Upper lobe of left lung (tissue), 6 donors: Measurements from ENCODE around the gene BCL2L14. TPM values are rescaled to one million over a fixed set of nuclear protein-coding genes. Genes with fewer than 3 reads are reported as not detected.

ENCODE experiments used
- ATAC-seq, 2 donors: fragments of 200-7000 bp; cut with Tn5 transposase; one replicate each; pipeline ENCODE4 v1.9.1; 2022; ENCODE audit warnings: mild to moderate bottlenecking in 2 of 2, moderate library complexity in 2 of 2; ENCODE audit not compliant: low FRiP score in 2 of 2
- DNase-seq, 2 donors: peaks; one replicate each; pipeline ENCODE4 v3.0.0-alpha.2; 2019 to 2020
- H3K27ac ChIP-seq, 4 donors: fragments of 200-600 bp; sonication (generic); one replicate each; pipeline ENCODE4 v1.5.1; 2016 to 2019
- H3K27me3 ChIP-seq, 4 donors: fragments of 200-600 bp; sonication (generic); one replicate each; pipeline ENCODE4 v1.5.1; 2017 to 2019
- H3K36me3 ChIP-seq, 4 donors: fragments of 200-600 bp; sonication (generic); one replicate each; pipeline ENCODE4 v1.5.1; 2016 to 2019
- H3K4me1 ChIP-seq, 4 donors: fragments of 200-600 bp; sonication (generic); one replicate each; pipeline ENCODE4 v1.5.1; 2018 to 2019
- H3K4me3 ChIP-seq, 4 donors: fragments of 200-600 bp; sonication (generic); one replicate each; pipeline ENCODE4 v1.5.1; 2017 to 2019; ENCODE audit warnings: mild to moderate bottlenecking in 2 of 4, moderate library complexity in 1 of 4
- H3K9me3 ChIP-seq, 4 donors: fragments of 200-600 bp; sonication (generic); one replicate each; pipeline ENCODE4 v1.5.1; 2018 to 2019
- EP300 ChIP-seq, 4 donors: sonication (generic); formaldehyde crosslinking; IDR thresholded peaks; one replicate each; pipeline ENCODE4 v1.5.1; 2017; ENCODE audit warnings: antibody characterized with exemption in 4 of 4, control low read depth in 2 of 4
- POLR2A ChIP-seq, 4 donors: fragments of 450-650 bp; IDR thresholded peaks; one replicate each; pipeline ENCODE4 v1.5.1; 2016 to 2017; ENCODE audit warnings: antibody characterized with exemption in 4 of 4, mild to moderate bottlenecking in 2 of 4
- POLR2AphosphoS5 ChIP-seq, 2 donors: sonication (generic); formaldehyde crosslinking; IDR thresholded peaks; one replicate each; pipeline ENCODE4 v1.5.1; 2017; ENCODE audit warnings: antibody characterized with exemption in 2 of 2
- WGBS, 2 donors: methylation state at CpG; one replicate each; pipeline ENCODE4 v1.1.5; 2017 to 2018; 5-methylcytosine and 5-hydroxymethylcytosine counted together
- total RNA-seq, 6 donors: library from RNA; depleted of rRNA in 4 of 6; stranded (reverse); fragments of >200 nt in 4 of 6; gene quantifications; one replicate each; pipeline versions ENCODE4 v1.1.0 to v1.2.1, GENCODE V29; 2016 to 2021
- TF ChIP-seq, protein P1 (sequence below), 6 experiments: fragments of 450-650 bp in 4 of 6; fragments of 200-600 bp in 2 of 6; sonication (generic) in 2 of 6; IDR thresholded peaks; one replicate each; pipeline ENCODE4 v1.5.1; 2016 to 2019; ENCODE audit warnings: antibody characterized with exemption in 6 of 6
- donor health status: DM: no; HTN: no; CAD: no; lungs with moderate emphysema.
- donor health status: DM: no; HTN: yes; CAD: no; lungs with severe emphysema.

Gene BCL2L14
- total RNA-seq, 6 donors from 2014 or later, result 0.57 to 4.6 (median 1.8) TPM; not detected in 1

DNA sequence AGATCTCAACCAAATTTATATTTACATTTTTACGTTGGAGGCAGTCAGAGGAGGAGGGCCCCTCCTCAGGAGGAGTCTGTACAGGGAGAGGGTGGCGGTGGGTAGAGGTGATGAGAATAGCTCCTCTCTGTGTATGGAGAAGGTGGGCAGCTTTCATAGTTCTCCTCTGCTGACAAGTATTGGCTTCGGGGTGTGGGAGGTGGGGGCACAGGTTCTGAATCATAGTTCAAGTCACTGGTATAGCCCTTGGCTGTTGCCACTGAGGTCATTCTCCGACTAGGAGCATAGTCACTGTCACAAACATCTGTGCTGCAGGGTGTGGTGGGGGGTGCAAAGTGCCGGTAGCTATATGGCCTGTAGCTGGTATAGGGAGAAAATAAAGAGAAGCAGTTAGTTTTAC, 50.3 kb downstream of the BCL2L14 start:
- no peak for DNase-seq
- H3K9me3 ChIP-seq, result no peaks in the 10 kb centered on the region
- H3K36me3 ChIP-seq, result peaks cover 3 to 53% (median 12%) of the 10 kb centered on the region in 4 donors
- no peaks in the 10 kb centered on the region for H3K4me1 ChIP-seq
- TF ChIP-seq, protein P1, sequence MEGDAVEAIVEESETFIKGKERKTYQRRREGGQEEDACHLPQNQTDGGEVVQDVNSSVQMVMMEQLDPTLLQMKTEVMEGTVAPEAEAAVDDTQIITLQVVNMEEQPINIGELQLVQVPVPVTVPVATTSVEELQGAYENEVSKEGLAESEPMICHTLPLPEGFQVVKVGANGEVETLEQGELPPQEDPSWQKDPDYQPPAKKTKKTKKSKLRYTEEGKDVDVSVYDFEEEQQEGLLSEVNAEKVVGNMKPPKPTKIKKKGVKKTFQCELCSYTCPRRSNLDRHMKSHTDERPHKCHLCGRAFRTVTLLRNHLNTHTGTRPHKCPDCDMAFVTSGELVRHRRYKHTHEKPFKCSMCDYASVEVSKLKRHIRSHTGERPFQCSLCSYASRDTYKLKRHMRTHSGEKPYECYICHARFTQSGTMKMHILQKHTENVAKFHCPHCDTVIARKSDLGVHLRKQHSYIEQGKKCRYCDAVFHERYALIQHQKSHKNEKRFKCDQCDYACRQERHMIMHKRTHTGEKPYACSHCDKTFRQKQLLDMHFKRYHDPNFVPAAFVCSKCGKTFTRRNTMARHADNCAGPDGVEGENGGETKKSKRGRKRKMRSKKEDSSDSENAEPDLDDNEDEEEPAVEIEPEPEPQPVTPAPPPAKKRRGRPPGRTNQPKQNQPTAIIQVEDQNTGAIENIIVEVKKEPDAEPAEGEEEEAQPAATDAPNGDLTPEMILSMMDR (IDR thresholded peaks at IDR 0.05), result no peak
- H3K4me3 ChIP-seq, result no peak overlapping the region
- no peak for ATAC-seq
- WGBS, 2 donors, result 87 to 88% methylated on average over 5 of the region's 5 CpGs
- H3K27me3 ChIP-seq, result no peaks in the 10 kb centered on the region
- no peak overlapping the region for H3K27ac ChIP-seq

- 66 to 71% methylated on average over 3 of the region's 3 CpGs for WGBS, 2 donors
Observed at GRCh38 chr12:12123036-12123604, 52.4 kb downstream of the BCL2L14 start.

GRCh38 chr12:12126551-12126950, 55.8 kb downstream of the BCL2L14 start:
- 85 to 92% methylated on average over 4 of the region's 4 CpGs for WGBS, 2 donors
- TF ChIP-seq POLR2A (IDR thresholded peaks at IDR 0.05) (no peak), EP300 (IDR thresholded peaks at IDR 0.05) (no peak), POLR2AphosphoS5 (IDR thresholded peaks at IDR 0.05) (no peak)
- TF ChIP-seq, protein P1 (IDR thresholded peaks at IDR 0.05), result no peak
- Histone ChIP-seq H3K4me3 (no peak overlapping the region), H3K4me1 (peaks cover 0 to 3% (median 0%) of the 10 kb centered on the region in 4 donors), H3K9me3 (no peaks in the 10 kb centered on the region), H3K27ac (no peak overlapping the region), H3K27me3 (no peaks in the 10 kb centered on the region), H3K36me3 (peaks cover 0 to 66% (median 15%) of the 10 kb centered on the region in 4 donors)
- no peak for ATAC-seq
- DNase-seq, result no peak

More at GRCh38 chr12:12123036-12123604, 52.4 kb downstream of the BCL2L14 start:
- Histone ChIP-seq H3K4me1 (peaks cover 0 to 2% (median 0%) of the 10 kb centered on the region in 4 donors), H3K36me3 (peaks cover 3 to 59% (median 15%) of the 10 kb centered on the region in 4 donors), H3K4me3 (no peak overlapping the region), H3K27me3 (no peaks in the 10 kb centered on the region), H3K9me3 (no peaks in the 10 kb centered on the region), H3K27ac (no peak overlapping the region)
- DNase-seq (no peak), ATAC-seq (no peak)
- TF ChIP-seq POLR2A (IDR thresholded peaks at IDR 0.05), result no peak
- no peak for TF ChIP-seq EP300 (IDR thresholded peaks at IDR 0.05)
- TF ChIP-seq, protein P1 (IDR thresholded peaks at IDR 0.05), result no peak
- no peak for TF ChIP-seq POLR2AphosphoS5 (IDR thresholded peaks at IDR 0.05)

GRCh38 chr12:12127304-12127703, 56.6 kb downstream of the BCL2L14 start:
- Histone ChIP-seq H3K9me3 (no peaks in the 10 kb centered on the region), H3K36me3 (peaks cover 0 to 63% (median 16%) of the 10 kb centered on the region in 4 donors), H3K27me3 (no peaks in the 10 kb centered on the region), H3K4me1 (peaks cover 0 to 3% (median 0%) of the 10 kb centered on the region in 4 donors), H3K27ac (no peak overlapping the region), H3K4me3 (no peak overlapping the region)
- DNase-seq (no peak), ATAC-seq (no peak)
- no peak for TF ChIP-seq POLR2AphosphoS5 (IDR thresholded peaks at IDR 0.05)
- no peak for TF ChIP-seq EP300 (IDR thresholded peaks at IDR 0.05)
- TF ChIP-seq, protein P1 (IDR thresholded peaks at IDR 0.05), result no peak
- no peak for TF ChIP-seq POLR2A (IDR thresholded peaks at IDR 0.05)
- 87 to 98% methylated on average over 2 of the region's 2 CpGs for WGBS, 2 donors

GRCh38 chr12:12128670-12129069, 57.9 kb downstream of the BCL2L14 start:
- DNase-seq, result no peak
- Histone ChIP-seq H3K27ac (no peak overlapping the region), H3K4me1 (peaks cover 0 to 3% (median 0%) of the 10 kb centered on the region in 4 donors), H3K27me3 (no peaks in the 10 kb centered on the region), H3K9me3 (no peaks in the 10 kb centered on the region), H3K36me3 (peaks cover 0 to 57% (median 16%) of the 10 kb centered on the region in 4 donors), H3K4me3 (no peak overlapping the region)
- whole genome bisulfite sequencing, 2 donors, result 60 to 62% methylated on average over 4 of the region's 4 CpGs
- TF ChIP-seq POLR2A (IDR thresholded peaks at IDR 0.05) (no peak), EP300 (IDR thresholded peaks at IDR 0.05) (no peak), POLR2AphosphoS5 (IDR thresholded peaks at IDR 0.05) (no peak)
- TF ChIP-seq, protein P1 (IDR thresholded peaks at IDR 0.05), result no peak
- ATAC-seq, result no peak
